Measurements from ENCODE around the gene CEP120.

The CEP120 gene

GRCh38 chr5:123299136-123299535 is 124.1 kb downstream of the CEP120 start:
- DNase-seq (ENCODE audit: low read depth) = no peak

GRCh38 chr5:123298335-123299030 is 124.7 kb downstream of the CEP120 start:
- no peak for DNase-seq (ENCODE audit: low read depth)

- DNase-seq (ENCODE audit: low read depth) = no peak
These were observed 125.3 kb downstream of the CEP120 start for GRCh38 chr5:123297866-123298265.

- no peak for DNase-seq (ENCODE audit: low read depth)
These were observed 125.9 kb downstream of the CEP120 start for GRCh38 chr5:123297198-123297831.

Data from GM04504 (cell line).